ENCODE measurements around the gene RBM28.

Gene RBM28

DNA sequence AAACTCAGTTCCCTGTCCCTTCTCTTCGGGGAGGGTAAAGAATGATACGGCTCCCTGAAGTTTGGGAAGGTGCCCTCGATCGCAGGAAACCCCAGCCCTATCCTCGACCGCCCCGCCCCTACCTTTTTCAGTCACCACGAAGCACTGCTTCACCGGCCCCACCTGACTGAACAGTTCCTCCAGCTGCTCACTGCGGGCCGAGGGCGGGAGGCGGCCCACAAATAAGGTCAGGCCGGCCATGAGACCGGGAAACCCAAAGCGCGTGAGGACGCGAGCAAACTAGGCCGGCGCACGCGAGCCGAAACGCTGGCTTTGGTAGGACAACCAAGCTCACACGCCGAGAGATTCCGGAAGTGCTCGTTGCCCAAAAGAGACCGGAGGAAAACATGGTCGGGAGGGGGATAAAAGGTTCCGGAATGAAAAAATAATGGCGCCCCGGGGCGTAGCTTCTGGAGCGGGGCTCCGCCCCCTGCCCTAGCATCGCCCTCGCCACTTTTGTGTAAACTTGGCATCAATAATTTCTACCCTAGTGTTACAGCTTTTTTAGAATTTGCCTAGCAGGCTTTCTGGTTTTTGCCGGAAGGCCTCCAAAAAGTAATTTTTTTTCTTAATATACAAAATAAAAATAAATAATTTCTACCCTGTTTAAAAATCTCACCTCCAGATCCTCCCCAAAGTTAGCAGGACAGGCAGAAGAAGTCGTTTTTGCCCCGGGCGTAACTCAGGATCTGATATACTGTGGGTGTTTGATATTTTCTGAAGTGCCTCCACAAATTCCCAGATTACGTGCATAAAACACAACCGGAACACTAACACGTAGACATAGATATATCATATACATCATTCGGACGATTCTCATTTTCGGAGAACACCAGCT lies at the start of gene RBM28:
RBM28 (minus strand) TSS at position 355 of the 877 bp plus-strand sequence; CDS start at position 240, 115 bp downstream.
- peak; percentile 72 for DNase-seq (ENCODE audit: low read depth)

DNA sequence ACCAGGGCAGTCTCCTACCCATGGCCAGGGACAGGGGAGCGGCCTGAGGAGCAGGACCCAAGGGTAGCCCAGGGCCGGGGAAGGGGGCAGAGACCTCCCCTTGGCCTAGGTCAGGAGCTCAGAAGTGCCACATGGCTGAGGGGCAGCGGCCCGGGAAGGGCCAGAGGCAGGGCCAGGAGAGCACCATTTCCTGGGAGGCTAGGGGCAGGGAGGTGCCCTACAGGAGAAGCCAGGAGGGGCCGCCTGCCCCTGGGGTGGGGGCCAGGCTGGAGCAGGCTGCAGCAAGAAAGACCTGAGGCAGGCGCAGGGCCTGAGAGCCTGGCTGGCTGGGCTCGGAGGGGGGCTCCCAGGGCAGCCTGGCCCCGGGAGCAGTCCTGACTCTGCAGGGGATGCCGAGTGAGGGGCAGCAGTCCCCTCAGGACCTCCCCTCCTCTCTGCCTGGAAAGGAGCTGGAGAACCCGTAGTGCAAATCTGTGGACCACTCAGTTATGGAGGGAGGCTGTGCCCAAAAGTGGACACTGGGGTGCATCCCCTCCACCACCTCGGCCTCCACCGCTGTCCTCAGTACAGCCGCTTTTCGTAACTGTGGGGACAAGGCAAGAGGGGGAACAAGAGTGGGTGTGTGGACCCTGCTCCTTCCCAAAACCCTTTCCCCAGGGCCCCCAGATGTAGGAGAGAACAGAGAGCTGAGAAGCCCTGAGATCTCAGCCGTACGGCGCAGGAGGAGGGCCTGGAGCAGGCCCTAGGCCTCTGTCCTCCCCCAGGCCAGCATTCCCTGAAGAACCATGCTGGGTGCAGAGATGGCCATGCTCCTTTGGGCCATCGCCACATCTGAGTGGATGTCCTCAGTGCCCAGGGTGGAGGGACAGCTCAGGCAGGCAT lies 49.0 kb upstream of the RBM28 start:
- no peak for DNase-seq (ENCODE audit: low read depth)

GRCh38 chr7:128391805-128392204 lies 48.1 kb upstream of the RBM28 start:
- DNase-seq (ENCODE audit: low read depth), result no peak

GRCh38 chr7:128390871-128391565 lies 47.3 kb upstream of the RBM28 start:
- DNase-seq (ENCODE audit: low read depth), result no peak

DNA sequence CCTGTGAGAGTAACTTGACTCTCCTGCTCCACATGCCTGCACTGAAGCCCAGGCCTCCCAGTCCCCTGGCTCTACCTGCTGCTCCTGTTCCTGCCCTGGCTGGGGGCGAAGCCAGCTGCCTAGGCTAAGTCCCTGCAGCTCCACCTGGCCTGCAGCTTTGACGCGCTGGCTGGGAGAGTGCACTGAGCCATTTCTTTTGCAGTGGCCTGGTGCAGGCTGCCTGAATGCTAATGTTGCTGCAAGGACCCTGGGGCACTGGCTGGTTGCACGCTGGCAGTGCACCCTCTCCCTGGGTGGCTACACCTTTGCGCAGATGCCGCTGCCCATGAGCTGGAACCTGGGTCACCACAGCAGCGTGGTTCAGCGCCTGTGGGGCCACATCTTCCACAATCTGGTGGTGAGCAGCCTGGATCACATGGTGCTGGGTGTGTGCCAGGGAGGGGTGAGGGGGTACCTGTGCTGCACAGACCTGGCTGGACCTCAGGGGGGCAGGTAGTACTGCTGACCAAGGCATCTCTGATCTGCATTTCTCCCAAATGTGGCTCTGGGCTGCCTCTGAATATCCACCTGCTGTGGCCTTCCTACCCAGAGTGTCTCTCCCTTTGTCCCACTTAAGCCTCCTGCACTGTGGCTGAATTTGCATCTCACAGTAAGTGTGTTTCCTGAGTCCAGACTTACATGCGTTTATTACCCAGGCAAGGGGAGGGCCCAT lies 46.1 kb upstream of the RBM28 start:
- no peak for DNase-seq (ENCODE audit: low read depth)

DNA sequence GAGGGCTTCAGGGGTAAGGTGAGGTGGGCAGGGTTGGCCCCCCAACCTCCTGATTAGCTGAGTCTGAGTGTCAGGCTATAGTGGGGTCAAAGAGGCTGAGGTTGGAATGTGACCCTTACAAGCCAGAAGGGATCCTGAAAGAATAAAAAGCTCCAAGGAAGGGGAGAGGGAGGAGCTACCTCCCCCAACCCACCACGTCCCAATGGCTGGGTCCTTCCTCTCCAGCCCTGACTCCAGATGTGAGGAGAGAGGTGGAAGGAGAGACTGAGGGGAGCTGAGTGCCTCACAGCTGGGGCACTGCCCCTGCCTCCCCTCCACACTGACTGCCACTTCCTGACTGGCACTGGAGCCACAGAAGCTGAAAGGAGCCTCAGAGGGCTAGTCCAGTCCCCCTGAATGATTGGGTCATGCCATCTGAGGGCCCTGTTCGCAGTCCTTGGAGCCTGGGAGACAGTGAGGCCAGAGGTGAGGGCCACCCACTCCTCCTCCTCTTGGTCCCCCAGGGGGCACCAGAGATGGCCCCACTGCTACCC lies 45.4 kb upstream of the RBM28 start:
- DNase-seq (ENCODE audit: low read depth), result no peak

- DNase-seq (ENCODE audit: low read depth), result no peak
Observed at GRCh38 chr7:128388145-128388485, 44.4 kb upstream of the RBM28 start.

GRCh38 chr7:128387216-128388144 lies 43.8 kb upstream of the RBM28 start:
- DNase-seq (ENCODE audit: low read depth), result peak; percentile 62

DNA sequence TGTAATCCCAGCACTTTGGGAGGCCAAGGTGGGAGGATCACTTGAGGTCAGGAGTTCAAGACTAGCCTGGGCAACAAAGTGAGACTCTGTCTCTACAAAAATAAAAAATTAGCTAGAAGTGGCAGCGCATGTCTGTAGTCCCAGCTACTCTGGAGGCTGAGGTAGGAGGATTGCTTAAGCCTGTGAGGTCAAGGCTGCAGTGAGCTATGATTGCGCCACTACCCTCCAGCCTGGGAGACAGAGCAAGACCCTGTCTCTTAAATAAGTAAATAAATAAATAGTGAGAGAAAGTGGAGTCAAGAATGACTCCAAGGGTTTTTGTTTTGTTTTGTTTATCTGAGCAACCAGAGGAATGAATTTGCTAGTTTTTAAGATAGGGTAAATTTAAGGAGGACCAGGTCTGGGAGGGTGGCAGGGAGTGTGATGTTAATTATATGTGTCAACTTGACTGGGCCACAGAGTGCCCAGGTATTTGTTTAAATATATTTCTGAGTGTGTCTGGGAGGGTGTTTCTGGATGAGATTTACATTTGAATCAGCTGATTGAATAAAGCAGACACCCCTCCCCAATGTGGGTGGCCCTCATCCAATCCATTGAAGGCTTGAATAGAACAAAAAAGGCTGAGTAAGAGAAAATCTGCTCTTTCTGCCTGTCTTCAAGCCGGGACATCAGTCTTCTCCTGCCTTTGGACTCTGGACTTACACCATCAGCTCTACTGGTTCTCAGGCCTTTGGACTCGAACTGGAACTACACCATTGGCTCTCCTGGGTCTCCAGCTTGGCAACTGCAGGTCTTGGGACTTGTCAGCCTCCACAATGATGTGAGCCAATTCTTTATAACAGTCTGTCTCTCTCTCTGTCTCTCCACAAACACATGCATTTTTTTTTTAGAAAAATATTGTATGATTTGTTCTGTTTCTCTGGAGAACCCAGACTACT lies 42.5 kb upstream of the RBM28 start:
- no peak for DNase-seq (ENCODE audit: low read depth)

DNA sequence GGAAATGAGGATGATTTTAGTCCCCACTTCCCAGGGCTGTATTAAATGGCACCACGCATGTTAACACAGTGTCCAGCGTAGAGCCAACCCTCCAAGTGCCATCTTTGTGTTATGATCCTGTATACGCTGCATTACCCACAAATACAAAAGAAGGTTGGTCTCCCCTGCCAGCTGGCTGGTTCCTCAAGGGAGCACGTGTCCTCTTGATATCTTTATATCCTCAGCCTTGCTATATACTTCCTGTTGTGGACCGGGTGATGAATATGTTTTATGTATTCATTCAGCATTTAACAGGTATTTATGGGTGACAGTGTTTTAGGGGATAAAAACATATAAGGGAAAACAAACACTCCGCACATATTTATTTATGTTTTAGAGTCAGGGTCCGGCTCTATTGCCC lies 41.0 kb upstream of the RBM28 start:
- DNase-seq (ENCODE audit: low read depth), result no peak

DNA sequence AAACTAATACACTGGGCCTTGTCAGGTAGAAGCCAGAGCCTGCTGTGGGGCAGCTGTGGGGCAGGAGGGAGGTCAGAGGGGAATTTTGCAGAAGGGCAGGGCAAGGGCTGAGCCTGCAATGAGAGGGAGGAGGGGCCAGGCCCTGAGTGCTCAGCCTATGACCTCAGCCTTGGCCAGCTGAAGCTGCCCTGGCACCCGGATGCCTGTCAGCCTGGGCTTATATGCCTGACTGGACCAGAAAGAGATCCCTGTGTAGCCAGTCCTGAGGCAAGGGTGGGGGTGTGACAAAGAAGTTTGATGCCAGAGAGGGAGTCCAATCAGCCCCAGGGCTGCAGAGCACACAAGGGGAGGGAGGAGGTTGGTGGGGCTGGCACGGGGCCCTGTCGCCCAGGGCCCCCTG lies 40.1 kb upstream of the RBM28 start:
- DNase-seq (ENCODE audit: low read depth), result no peak

DNA sequence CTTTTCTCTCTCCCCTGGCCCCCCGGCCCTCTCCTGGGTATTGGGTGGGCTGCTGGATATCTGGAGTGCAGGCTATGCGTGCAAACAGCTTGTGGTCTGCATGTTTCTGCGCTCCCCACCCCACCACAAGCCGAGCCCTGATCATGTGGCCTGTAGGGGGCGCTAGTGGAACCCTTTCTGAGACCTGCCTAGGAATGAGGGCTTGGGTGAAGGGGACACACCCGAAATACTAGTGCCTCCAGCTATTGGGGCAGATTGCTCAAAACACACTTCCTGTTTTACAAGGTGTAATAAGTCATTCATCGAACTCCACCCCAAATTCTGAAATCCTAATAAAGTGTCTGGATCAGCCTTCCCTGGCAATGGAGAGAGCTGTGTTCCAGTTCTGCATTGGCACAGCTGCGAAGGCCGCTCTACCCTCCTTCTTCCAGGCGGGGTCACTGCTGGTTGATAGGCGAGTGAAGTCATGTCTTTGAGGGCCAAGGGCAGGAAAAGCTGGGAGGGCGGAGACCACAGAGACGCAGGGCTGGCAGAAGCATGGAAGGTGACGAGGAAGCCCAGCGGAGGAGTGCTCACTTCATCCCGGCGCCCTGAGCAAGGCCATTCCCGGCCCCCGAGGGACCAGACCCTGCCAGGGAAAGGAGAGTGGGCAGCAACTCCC lies 37.6 kb upstream of the RBM28 start:
- peak; percentile 35 for DNase-seq (ENCODE audit: low read depth)

DNA sequence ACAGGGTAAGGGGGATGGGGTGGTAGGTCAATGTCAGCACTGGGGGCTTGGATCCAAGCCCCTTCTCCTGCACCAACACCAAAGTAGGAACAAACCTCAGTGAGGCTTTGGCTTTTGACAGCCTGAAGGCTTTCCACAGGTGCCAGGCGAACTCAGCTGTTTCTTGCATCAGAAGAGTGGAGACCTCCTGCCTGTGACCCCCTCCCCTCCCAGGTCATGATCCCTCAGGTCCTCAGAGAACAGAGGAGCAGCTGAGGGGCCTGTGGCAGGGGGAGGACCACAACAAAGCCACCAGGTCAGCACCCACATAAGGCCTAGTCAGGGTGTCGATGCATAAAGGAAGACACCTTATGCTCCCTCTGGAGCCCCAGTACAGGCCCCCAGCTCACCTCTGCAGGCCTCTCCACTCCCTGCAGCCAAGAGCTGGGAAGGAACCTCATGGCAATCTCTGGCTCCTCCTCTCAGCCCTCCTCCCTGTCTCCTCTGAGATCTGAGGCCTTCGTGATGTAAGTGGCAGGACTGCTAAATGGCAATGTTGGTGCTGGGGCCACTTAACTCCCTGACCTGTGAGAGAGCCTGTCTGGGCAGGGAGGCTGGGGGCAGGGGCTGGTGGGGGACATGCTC lies 36.9 kb upstream of the RBM28 start:
- no peak for DNase-seq (ENCODE audit: low read depth)

- no peak for DNase-seq (ENCODE audit: low read depth)
Observed at GRCh38 chr7:128379900-128380479, 36.3 kb upstream of the RBM28 start.

DNA sequence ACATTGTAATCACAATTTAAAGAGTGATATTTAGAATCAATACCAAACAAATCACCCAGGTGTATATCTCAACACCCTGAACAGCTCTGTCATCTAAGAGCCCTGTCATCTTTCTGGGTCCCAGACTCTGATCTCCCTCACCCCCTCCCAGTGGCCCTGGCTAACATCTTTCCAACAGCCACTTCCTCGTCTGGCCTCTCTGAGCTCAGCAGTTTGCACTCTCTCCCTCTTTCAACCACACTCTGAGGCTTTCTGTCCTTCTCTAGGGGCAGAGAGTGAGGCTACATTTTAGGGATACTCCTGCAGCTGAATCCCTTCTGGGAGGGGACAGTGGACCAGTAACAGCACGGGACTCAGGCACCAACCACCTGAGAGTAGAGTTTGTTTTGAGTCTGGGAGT lies 34.9 kb upstream of the RBM28 start:
- DNase-seq (ENCODE audit: low read depth), result no peak

DNA sequence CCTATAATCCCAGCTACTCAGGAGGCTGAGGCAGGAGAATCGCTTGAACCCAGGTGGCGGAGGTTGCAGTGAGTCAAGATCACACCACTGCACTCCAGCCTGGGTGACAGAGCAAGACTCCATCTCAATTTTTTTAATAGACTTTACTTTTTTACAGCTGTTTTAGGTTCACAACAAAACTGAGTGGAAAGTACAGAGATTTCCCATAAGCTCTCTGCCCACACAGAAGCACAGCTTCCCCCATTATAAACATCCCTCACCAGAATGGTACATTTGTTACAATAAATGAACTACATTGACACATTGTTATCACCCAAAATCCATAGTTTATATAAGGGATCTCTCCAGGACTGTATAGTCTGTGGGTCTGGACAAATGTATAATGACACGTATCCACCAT lies 32.4 kb upstream of the RBM28 start:
- DNase-seq (ENCODE audit: low read depth), result no peak

- DNase-seq (ENCODE audit: low read depth), result no peak
Observed at GRCh38 chr7:128374041-128374440, 30.3 kb upstream of the RBM28 start.

- no peak for DNase-seq (ENCODE audit: low read depth)
Observed at GRCh38 chr7:128373606-128374005, 29.9 kb upstream of the RBM28 start.
